IPS-NIHi7 (cell line): ENCODE data around the gene IGFBP3.

ENCODE experiments used
- DNase-seq: peaks from one replicate; pipeline ENCODE4 v3.0.0; 2012; ENCODE audit warnings: mixed read lengths; ENCODE audit errors: extremely low spot score

Gene IGFBP3

GRCh38 chr7:45922810-45923209 lies 1.7 kb upstream of the IGFBP3 start:
- no peak for DNase-seq

- DNase-seq, result peak; percentile 61
Measured at GRCh38 chr7:45921699-45922519, 837 bp upstream of the IGFBP3 start.

GRCh38 chr7:45921381-45921698 lies 268 bp upstream of the IGFBP3 start:
- DNase-seq, result peak; percentile 39

- DNase-seq, result no peak
Measured at GRCh38 chr7:45919993-45920459, 1.0 kb downstream of the IGFBP3 start.

GRCh38 chr7:45919231-45919784 lies 1.8 kb downstream of the IGFBP3 start:
- DNase-seq, result no peak

GRCh38 chr7:45918556-45918955 lies 2.5 kb downstream of the IGFBP3 start:
- DNase-seq, result no peak

- DNase-seq, result peak; percentile 80
Measured at GRCh38 chr7:45917658-45918057, 3.4 kb downstream of the IGFBP3 start.

GRCh38 chr7:45917064-45917463 lies 4.0 kb downstream of the IGFBP3 start:
- DNase-seq, result no peak

- DNase-seq, result no peak
Measured at GRCh38 chr7:45915606-45916005, 5.5 kb downstream of the IGFBP3 start.

- DNase-seq, result no peak
Measured at GRCh38 chr7:45914911-45915310, 6.2 kb downstream of the IGFBP3 start.

- no peak for DNase-seq
Measured at GRCh38 chr7:45912972-45913371, 8.1 kb downstream of the IGFBP3 start.

GRCh38 chr7:45911311-45911710 lies 9.8 kb downstream of the IGFBP3 start:
- DNase-seq, result no peak

GRCh38 chr7:45910855-45911254 lies 10.2 kb downstream of the IGFBP3 start:
- no peak for DNase-seq

GRCh38 chr7:45909561-45909960 lies 11.5 kb downstream of the IGFBP3 start:
- DNase-seq, result no peak

- no peak for DNase-seq
Measured at GRCh38 chr7:45902820-45903219, 18.3 kb downstream of the IGFBP3 start.

GRCh38 chr7:45901566-45901965 lies 19.5 kb downstream of the IGFBP3 start:
- DNase-seq, result no peak

GRCh38 chr7:45898222-45898621 lies 22.9 kb downstream of the IGFBP3 start:
- DNase-seq, result no peak

GRCh38 chr7:45897042-45897690 lies 23.9 kb downstream of the IGFBP3 start:
- DNase-seq, result no peak

GRCh38 chr7:45894665-45895062 lies 26.4 kb downstream of the IGFBP3 start:
- no peak for DNase-seq

- DNase-seq, result no peak
Measured at GRCh38 chr7:45893996-45894664, 26.9 kb downstream of the IGFBP3 start.

GRCh38 chr7:45893374-45893995 lies 27.6 kb downstream of the IGFBP3 start:
- DNase-seq, result no peak

GRCh38 chr7:45892407-45893035 lies 28.6 kb downstream of the IGFBP3 start:
- DNase-seq, result no peak
